Small intestine (tissue), 7 donors: ENCODE data around the gene SOS1. TPM values are rescaled to one million over a fixed set of nuclear protein-coding genes. Genes with fewer than 3 reads are reported as not detected.

Experiments
- DNase-seq, 2 donors: peaks; one replicate each; pipeline versions ENCODE4 v3.0.0 to v3.0.0-alpha.2; 2013
- FAIRE-seq: peaks from 2 replicates; lab custom pipeline; 2012; peaks lifted over from hg19 to GRCh38; lab: Jason Lieb, UNC
- H3K27ac ChIP-seq, 3 donors: one replicate each; pipeline ENCODE4 v1.5.1; 2013; ENCODE audit warnings: low read length in 2 of 3, mild to moderate bottlenecking in 2 of 3, control low read depth in 1 of 3, inconsistent platforms in 1 of 3, low read depth in 1 of 3, moderate library complexity in 1 of 3
- H3K27me3 ChIP-seq, 3 donors: one replicate each; pipeline ENCODE4 v1.6.1; 2013; ENCODE audit warnings: low read length in 3 of 3, inconsistent platforms in 1 of 3; ENCODE audit not compliant: control insufficient read depth in 3 of 3, insufficient read depth in 3 of 3
- H3K36me3 ChIP-seq, 3 donors: one replicate each; pipeline ENCODE4 v1.6.1; 2013; ENCODE audit warnings: low read length in 3 of 3, inconsistent platforms in 1 of 3, low read depth in 1 of 3, mild to moderate bottlenecking in 1 of 3, moderate library complexity in 1 of 3; ENCODE audit not compliant: control insufficient read depth in 3 of 3, insufficient read depth in 2 of 3
- H3K4me1 ChIP-seq, 3 donors: one replicate each; pipeline ENCODE4 v1.6.1; 2013; ENCODE audit warnings: low read length in 2 of 3, inconsistent platforms in 1 of 3, low read depth in 1 of 3, mild to moderate bottlenecking in 1 of 3, moderate library complexity in 1 of 3; ENCODE audit not compliant: control insufficient read depth in 3 of 3, insufficient read depth in 2 of 3
- H3K4me3 ChIP-seq, 3 donors: one replicate each; pipeline ENCODE4 v1.5.1; 2013; ENCODE audit warnings: low read length in 3 of 3, control low read depth in 1 of 3, inconsistent platforms in 1 of 3, low read depth in 1 of 3, mild to moderate bottlenecking in 1 of 3, moderate library complexity in 1 of 3
- H3K9me3 ChIP-seq, 2 donors: one replicate each; pipeline ENCODE4 v1.6.1; 2013; ENCODE audit warnings: low read depth in 1 of 2, low read length in 1 of 2; ENCODE audit not compliant: control insufficient read depth in 2 of 2, insufficient read depth in 1 of 2
- WGBS, 3 donors: extraction: QIAGEN DNeasy Blood & Tissue Kit; methylation state at CpG; one replicate each; pipeline ENCODE4 v1.1.7; 2013; 5-methylcytosine and 5-hydroxymethylcytosine counted together
- polyA plus RNA-seq, 4 donors: library from polyadenylated mRNA; stranded (reverse) in 3 of 4; unstranded in 1 of 4; fragments of 200-250 nt in 3 of 4; fragments of 120-200 nt in 1 of 4; gene quantifications; one replicate each; pipeline versions ENCODE4 v1.2.1 to v1.2.3, GENCODE V29; 2013
- donor health status: healthy with polysubstance abuse.
- donor health status: control.
- donor health status: control.
- donor health status: Bipolar disorder and iron deficiency.
- donor health status: healthy.

The SOS1 gene
- polyA plus RNA-seq, 4 donors = 7.8 to 43.0 (median 14.3) TPM

DNA sequence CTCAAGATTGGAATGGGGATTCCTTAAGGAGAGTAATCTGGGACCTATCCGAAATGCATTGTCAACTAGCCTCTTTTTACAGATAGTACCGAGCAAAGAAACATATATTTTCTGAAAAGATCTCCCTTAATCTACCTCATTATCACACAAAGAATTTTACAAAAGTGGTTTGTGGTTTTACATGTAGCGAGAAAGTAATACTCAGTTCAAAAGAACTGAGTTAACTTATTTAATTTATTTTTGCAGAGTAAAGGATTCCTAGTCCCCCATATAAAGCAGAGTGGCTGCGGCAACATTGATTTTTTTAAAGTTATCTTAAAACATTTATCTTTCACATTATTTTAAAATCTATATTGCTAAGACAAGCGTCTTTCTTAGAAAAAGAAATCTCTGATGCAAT, 15.9 kb upstream of the SOS1 start:
- Histone ChIP-seq H3K27me3 (no peaks in the 10 kb centered on the region), H3K27ac (no peak overlapping the region), H3K9me3 (no peaks in the 10 kb centered on the region), H3K4me1 (peaks cover 0 to 4% (median 0%) of the 10 kb centered on the region in 3 donors), H3K4me3 (no peak overlapping the region), H3K36me3 (no peaks in the 10 kb centered on the region)
- 72 to 85% (median 74%) methylated on average over 5 of the region's 5 CpGs for WGBS, 3 donors
- DNase-seq (no peak), FAIRE-seq (no peak)

DNA sequence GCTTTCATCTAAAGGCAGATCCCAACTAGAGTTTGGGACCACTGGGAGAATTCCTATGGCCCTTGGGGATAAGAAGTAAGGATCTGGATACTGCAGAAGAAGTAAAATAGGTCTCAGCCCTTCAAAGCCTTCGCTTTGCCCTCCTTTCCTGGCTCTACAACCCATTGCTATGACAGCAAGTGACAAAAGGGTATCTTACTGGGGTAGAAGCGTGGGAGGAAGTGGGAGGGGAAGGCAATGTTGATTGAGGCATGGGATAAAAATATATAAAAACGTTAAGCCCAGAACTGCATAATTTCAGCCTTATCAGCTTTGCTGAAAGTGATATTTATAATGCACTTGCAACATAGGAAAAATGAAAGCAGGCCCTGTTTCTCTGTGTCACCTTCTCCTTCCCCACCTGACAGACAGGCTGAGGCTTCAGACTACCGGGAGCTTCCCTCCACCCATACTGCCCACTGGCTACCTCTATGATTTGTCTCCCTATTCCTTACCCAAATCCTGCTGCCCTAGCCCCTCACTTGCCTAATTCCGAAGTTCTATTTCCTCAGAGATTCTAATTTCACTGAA, 14.9 kb upstream of the SOS1 start:
- H3K27ac ChIP-seq = no peak overlapping the region
- no peaks in the 10 kb centered on the region for H3K36me3 ChIP-seq
- peaks cover 0 to 4% (median 0%) of the 10 kb centered on the region in 3 donors for H3K4me1 ChIP-seq
- no peak for DNase-seq
- FAIRE-seq = no peak
- H3K4me3 ChIP-seq = no peak overlapping the region
- 67 to 71% (median 67%) methylated on average over 5 of the region's 5 CpGs for WGBS, 3 donors
- H3K27me3 ChIP-seq = no peaks in the 10 kb centered on the region
- H3K9me3 ChIP-seq = no peaks in the 10 kb centered on the region

DNA sequence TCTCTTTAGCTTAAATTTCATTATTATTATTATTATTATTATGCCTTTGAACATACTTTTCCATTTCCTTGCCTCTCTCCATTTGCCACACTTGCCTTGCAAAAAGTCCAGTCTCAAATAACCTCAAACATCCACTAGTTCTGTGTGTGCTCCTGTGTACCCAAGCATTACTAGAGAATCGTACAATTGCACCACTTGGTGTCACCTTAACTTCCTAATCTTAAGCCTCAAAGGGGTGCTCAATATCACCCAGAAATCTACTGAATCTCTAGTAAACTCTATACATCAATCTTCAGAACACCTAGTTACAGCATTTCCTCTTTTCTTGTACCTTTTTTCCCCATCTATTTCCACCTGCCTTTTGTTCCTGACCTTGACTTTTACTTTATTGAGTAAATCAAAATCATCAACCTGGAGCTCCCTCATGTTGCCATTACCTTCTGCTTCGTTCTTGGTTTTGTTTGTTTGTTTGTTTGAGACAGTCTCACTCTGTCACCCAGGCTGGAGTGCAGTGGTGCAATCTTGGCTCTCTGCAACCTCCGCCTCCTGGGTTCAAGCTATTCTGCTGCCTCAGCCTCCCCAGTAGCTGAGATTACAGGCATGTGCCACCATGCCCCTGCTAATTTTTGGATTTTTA, 12.5 kb upstream of the SOS1 start:
- DNase-seq (no peak), FAIRE-seq (no peak)
- Histone ChIP-seq H3K9me3 (no peaks in the 10 kb centered on the region), H3K36me3 (no peaks in the 10 kb centered on the region), H3K4me3 (no peak overlapping the region), H3K27me3 (no peaks in the 10 kb centered on the region), H3K27ac (no peak overlapping the region), H3K4me1 (peaks cover 0 to 8% (median 3%) of the 10 kb centered on the region in 3 donors)
- WGBS, 3 donors = 80 to 88% (median 83%) methylated on average over 3 of the region's 3 CpGs

DNA sequence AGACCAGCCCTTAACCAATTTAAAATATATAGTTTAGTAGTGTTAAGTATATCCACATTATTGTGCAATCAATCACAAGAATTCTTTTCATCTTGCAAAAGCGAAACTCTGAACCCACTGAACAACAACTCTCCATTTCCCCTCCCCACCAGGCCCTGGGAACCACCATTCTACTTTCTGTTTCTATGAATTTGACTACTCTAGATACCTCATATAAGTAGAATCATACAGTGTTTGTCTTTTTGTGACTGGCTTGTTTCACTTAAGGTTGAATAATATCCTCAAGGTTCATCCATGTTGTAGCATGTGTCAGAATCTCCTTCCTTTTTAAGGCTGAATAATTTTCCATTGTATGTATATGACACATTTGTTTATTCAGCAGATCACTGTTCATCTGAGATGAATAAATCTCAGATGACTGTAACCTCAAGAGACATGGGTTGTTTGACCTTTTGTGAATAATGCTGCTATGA, 8.1 kb upstream of the SOS1 start:
- WGBS, 3 donors = 30 to 54% (median 36%) methylated on average over 1 of the region's 1 CpG
- no peak for FAIRE-seq

DNA sequence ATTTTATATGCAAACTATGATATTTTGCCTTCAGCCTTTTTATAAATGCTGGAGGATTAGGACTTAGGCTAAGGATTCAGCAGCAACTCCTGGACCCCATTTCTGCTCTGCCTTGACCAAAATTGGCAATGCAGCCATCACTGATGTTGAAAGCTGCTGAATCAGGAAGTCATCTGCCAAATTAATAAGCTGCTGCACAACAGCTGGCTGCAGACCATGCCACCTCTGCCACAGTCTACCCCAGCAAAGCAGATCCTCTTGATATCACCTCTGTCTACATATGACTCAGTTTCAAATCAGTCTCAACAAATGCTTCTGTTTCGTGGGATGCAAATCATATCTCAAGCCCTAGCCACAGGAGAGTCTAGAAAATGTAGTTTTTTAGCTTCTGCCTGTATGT, 7.1 kb upstream of the SOS1 start:
- Histone ChIP-seq H3K36me3 (no peaks in the 10 kb centered on the region), H3K27me3 (no peaks in the 10 kb centered on the region), H3K27ac (peak overlapping the region in 1 of 3 donors; percentile 35), H3K9me3 (no peaks in the 10 kb centered on the region), H3K4me3 (no peak overlapping the region), H3K4me1 (peaks cover 0 to 31% (median 6%) of the 10 kb centered on the region in 3 donors)
- DNase-seq (no peak), FAIRE-seq (no peak)
- 60 to 67% (median 61%) methylated on average over 1 of the region's 1 CpG for WGBS, 3 donors

More for the DNA sequence above, 8.1 kb upstream of the SOS1 start:
- H3K4me1 ChIP-seq = peaks cover 0 to 22% (median 6%) of the 10 kb centered on the region in 3 donors
- H3K4me3 ChIP-seq = no peak overlapping the region
- H3K27me3 ChIP-seq = no peaks in the 10 kb centered on the region
- H3K36me3 ChIP-seq = no peaks in the 10 kb centered on the region
- H3K9me3 ChIP-seq = no peaks in the 10 kb centered on the region
- peak; percentile 28 to 48 for DNase-seq
- H3K27ac ChIP-seq = peak overlapping the region in 1 of 3 donors; percentile 30

DNA sequence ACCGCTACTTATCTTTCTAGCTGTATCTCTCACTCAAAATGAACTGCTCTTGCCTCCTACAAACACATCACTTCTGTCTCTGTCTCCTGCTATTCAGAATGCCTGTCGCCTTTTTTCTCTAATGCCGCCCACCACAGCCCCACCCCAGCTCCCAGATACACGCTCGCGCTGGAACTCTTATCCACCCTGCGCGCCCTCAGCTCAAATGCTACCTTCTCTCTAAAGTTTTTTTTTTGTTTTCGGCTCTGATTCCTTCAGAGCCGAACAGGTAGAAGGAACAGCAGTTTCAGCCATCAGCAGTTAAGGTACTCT, 3.9 kb upstream of the SOS1 start:
- H3K4me3 ChIP-seq = peak overlapping the region; percentile 55 to 85 (median 73)
- H3K27ac ChIP-seq = peak overlapping the region; percentile 92 to 99 (median 98)
- 0 to 1% (median 0%) methylated on average over 10 of the region's 10 CpGs for WGBS, 3 donors
- no peaks in the 10 kb centered on the region for H3K27me3 ChIP-seq
- peaks cover 2 to 47% (median 6%) of the 10 kb centered on the region in 3 donors for H3K4me1 ChIP-seq
- no peak for FAIRE-seq
- no peaks in the 10 kb centered on the region for H3K9me3 ChIP-seq
- DNase-seq = no peak
- H3K36me3 ChIP-seq = no peaks in the 10 kb centered on the region

DNA sequence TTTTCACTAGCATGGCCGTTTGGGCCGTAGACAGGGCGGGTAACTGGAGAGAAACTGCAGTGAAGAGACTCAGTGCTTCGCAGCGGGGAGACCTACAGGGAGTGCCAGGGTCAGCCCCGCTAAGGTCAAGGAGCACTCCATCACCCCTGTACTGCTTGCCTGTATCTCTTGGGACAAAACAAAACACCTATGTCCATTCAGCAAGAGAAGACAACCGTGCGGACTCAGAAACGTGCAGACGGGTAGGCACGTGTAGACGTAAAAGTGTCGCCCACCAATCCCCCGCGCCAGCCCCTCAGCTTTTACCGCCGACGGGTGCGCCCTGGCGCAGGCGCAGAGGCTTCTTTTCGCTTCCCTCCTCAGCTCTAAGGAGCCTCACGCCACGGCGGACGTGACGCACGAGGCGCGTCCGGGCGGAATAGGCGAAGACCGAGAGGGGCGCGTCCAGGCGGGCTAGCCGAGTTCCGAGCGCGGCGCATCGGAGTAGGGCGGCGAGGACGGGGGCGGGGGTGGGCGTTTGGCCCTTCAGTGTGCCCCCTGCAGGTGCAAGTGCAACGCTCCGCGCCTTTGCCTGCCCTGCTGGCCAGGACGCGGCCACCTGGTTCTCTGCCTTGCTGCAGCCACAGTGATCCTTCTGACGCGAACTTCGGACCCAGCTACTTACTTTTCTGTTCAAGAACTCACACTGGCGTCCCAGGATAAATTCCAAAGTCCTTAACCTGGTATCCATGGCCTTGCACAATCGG, 3.3 kb upstream of the SOS1 start:
- H3K27me3 ChIP-seq = no peaks in the 10 kb centered on the region
- H3K9me3 ChIP-seq = no peaks in the 10 kb centered on the region
- peaks cover 2 to 46% (median 3%) of the 10 kb centered on the region in 3 donors for H3K4me1 ChIP-seq
- H3K36me3 ChIP-seq = no peaks in the 10 kb centered on the region
- DNase-seq (peak; percentile 97 to 98), FAIRE-seq (no peak)
- peak overlapping the region; percentile 92 to 99 (median 98) for H3K27ac ChIP-seq
- peak overlapping the region; percentile 55 to 85 (median 73) for H3K4me3 ChIP-seq
- WGBS, 3 donors = 0 to 1% (median 0%) methylated on average over 57 to 58 of the region's 58 CpGs

DNA sequence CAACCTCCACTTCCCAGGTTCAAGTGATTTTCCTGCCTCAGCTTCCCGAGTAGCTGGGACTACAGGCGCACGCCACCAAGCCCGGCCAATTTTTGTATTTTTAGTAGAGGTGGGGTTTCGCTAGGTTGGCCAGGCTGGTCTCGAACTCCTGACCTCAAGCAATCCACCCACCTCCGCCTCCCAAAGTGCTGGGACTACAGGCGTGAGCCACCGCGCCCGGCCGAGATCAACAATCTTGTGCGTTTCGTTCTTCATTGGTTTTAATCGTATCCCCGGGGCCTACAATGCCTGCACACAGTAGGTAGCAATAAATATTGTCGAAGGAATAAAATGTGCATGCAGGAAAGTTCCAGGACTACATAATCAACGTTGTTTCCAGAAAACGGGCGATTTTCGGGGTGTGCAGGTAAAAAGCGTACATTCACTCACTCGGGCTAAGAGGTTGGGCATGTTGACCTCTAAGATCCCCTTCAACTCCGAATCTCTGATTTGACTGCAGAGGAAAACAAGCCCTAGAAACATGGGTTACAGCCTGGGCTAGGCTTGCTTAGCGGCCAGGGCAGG, 2.7 kb upstream of the SOS1 start:
- Histone ChIP-seq H3K4me3 (peak overlapping the region; percentile 55 to 85 (median 73)), H3K27me3 (no peaks in the 10 kb centered on the region), H3K27ac (peak overlapping the region; percentile 92 to 99 (median 98)), H3K9me3 (no peaks in the 10 kb centered on the region), H3K36me3 (no peaks in the 10 kb centered on the region), H3K4me1 (peaks cover 5 to 44% (median 5%) of the 10 kb centered on the region in 3 donors)
- FAIRE-seq (no peak), DNase-seq (no peak)
- 60 to 68% (median 63%) methylated on average over 25 of the region's 25 CpGs for WGBS, 3 donors
